Neural crest cell (in vitro differentiated cells): Measurements from ENCODE around the gene FBXO47. TPM values are rescaled to one million over a fixed set of nuclear protein-coding genes. Genes with fewer than 3 reads are reported as not detected.
A peak's percentile ranks its signal among the peaks of the same experiment; 100 is the strongest.

Experiments
- DNase-seq: peaks from one replicate; pipeline ENCODE4 v3.0.0; 2021; ENCODE audit warnings: low read depth, mixed read lengths, low spot score
- H3K27ac Mint-ChIP-seq: one replicate; pipeline ENCODE4 v1.8.0; 2021; ENCODE audit warnings: mild to moderate bottlenecking, mixed read lengths; ENCODE audit not compliant: unreplicated experiment
- H3K27me3 Mint-ChIP-seq: 2 replicates; pipeline ENCODE4 v1.8.0; 2021; ENCODE audit warnings: low read depth, mild to moderate bottlenecking, mixed read lengths
- H3K36me3 Mint-ChIP-seq: 2 replicates; pipeline ENCODE4 v1.8.0; 2021; ENCODE audit warnings: low read depth, mild to moderate bottlenecking, mixed read lengths
- H3K4me1 Mint-ChIP-seq: 2 replicates; pipeline ENCODE4 v1.8.0; 2021; ENCODE audit warnings: mixed read lengths
- H3K4me3 Mint-ChIP-seq: one replicate; pipeline ENCODE4 v1.8.0; 2021; ENCODE audit warnings: mild to moderate bottlenecking, mixed read lengths
- H3K9me3 Mint-ChIP-seq: 2 replicates; pipeline ENCODE4 v1.8.0; 2021; ENCODE audit warnings: mixed read lengths
- CTCF ChIP-seq: fragments of 200-600 bp; sonication (generic); conservative IDR thresholded peaks from 2 replicates; pipeline ENCODE4 v1.5.0; 2021; ENCODE audit warnings: antibody characterized with exemption, mild to moderate bottlenecking
- total RNA-seq: library from RNA; stranded (reverse); gene quantifications from 2 replicates; pipeline ENCODE4 v1.2.1, GENCODE V29; 2021

Gene FBXO47
- total RNA-seq, 1 donor from 2014 or later: not detected

GRCh38 chr17:38892083-38892482, 75.1 kb downstream of the FBXO47 start:
- no peak for TF ChIP-seq CTCF
- peaks cover 16% of the 10 kb centered on the region for H3K4me1 Mint-ChIP-seq
- no peaks in the 10 kb centered on the region for H3K27me3 Mint-ChIP-seq
- H3K36me3 Mint-ChIP-seq: no peaks in the 10 kb centered on the region
- peak overlapping the region; percentile 27 for H3K27ac Mint-ChIP-seq
- no peaks in the 10 kb centered on the region for H3K9me3 Mint-ChIP-seq
- H3K4me3 Mint-ChIP-seq: no peak overlapping the region
- DNase-seq: no peak

- Mint-ChIP-seq H3K9me3 (no peaks in the 10 kb centered on the region), H3K36me3 (no peaks in the 10 kb centered on the region), H3K27ac (no peak overlapping the region), H3K4me3 (no peak overlapping the region), H3K27me3 (no peaks in the 10 kb centered on the region), H3K4me1 (peaks cover 14% of the 10 kb centered on the region)
- DNase-seq: no peak
- no peak for TF ChIP-seq CTCF
These were observed 75.8 kb downstream of the FBXO47 start for GRCh38 chr17:38891441-38891840.

GRCh38 chr17:38890410-38890746, 76.8 kb downstream of the FBXO47 start:
- H3K9me3 Mint-ChIP-seq: no peaks in the 10 kb centered on the region
- no peak overlapping the region for H3K27ac Mint-ChIP-seq
- H3K27me3 Mint-ChIP-seq: no peaks in the 10 kb centered on the region
- no peak for TF ChIP-seq CTCF
- no peaks in the 10 kb centered on the region for H3K36me3 Mint-ChIP-seq
- DNase-seq: no peak
- H3K4me1 Mint-ChIP-seq: peaks cover 16% of the 10 kb centered on the region
- no peak overlapping the region for H3K4me3 Mint-ChIP-seq

GRCh38 chr17:38889745-38890409, 77.3 kb downstream of the FBXO47 start:
- H3K4me1 Mint-ChIP-seq: peaks cover 20% of the 10 kb centered on the region
- no peaks in the 10 kb centered on the region for H3K27me3 Mint-ChIP-seq
- no peak for DNase-seq
- TF ChIP-seq CTCF: no peak
- H3K9me3 Mint-ChIP-seq: no peaks in the 10 kb centered on the region
- H3K36me3 Mint-ChIP-seq: no peaks in the 10 kb centered on the region
- H3K27ac Mint-ChIP-seq: no peak overlapping the region
- no peak overlapping the region for H3K4me3 Mint-ChIP-seq

- Mint-ChIP-seq H3K4me1 (peaks cover 19% of the 10 kb centered on the region), H3K27ac (peak overlapping the region; percentile 57), H3K27me3 (no peaks in the 10 kb centered on the region), H3K4me3 (no peak overlapping the region), H3K9me3 (no peaks in the 10 kb centered on the region), H3K36me3 (no peaks in the 10 kb centered on the region)
- DNase-seq: no peak
- no peak for TF ChIP-seq CTCF
These were observed 78.4 kb downstream of the FBXO47 start for GRCh38 chr17:38888842-38889241.

GRCh38 chr17:38886643-38887010, 80.6 kb downstream of the FBXO47 start:
- Mint-ChIP-seq H3K36me3 (no peaks in the 10 kb centered on the region), H3K4me3 (no peak overlapping the region)

More at GRCh38 chr17:38886643-38887010, 80.6 kb downstream of the FBXO47 start:
- Mint-ChIP-seq H3K27me3 (no peaks in the 10 kb centered on the region), H3K27ac (no peak overlapping the region), H3K4me1 (peaks cover 39% of the 10 kb centered on the region), H3K9me3 (no peaks in the 10 kb centered on the region)
- no peak for DNase-seq
- TF ChIP-seq CTCF: no peak
